GM15510 (cell line): ENCODE measurements around the gene PRRC2A.

Source experiments
- POLR2A ChIP-seq: IDR thresholded peaks from 3 replicates; pipeline ENCODE4 v1.6.1; 2011; ENCODE audit warnings: borderline replicate concordance; ENCODE audit not compliant: insufficient read length; ENCODE audit errors: extremely low read depth

Gene PRRC2A

DNA sequence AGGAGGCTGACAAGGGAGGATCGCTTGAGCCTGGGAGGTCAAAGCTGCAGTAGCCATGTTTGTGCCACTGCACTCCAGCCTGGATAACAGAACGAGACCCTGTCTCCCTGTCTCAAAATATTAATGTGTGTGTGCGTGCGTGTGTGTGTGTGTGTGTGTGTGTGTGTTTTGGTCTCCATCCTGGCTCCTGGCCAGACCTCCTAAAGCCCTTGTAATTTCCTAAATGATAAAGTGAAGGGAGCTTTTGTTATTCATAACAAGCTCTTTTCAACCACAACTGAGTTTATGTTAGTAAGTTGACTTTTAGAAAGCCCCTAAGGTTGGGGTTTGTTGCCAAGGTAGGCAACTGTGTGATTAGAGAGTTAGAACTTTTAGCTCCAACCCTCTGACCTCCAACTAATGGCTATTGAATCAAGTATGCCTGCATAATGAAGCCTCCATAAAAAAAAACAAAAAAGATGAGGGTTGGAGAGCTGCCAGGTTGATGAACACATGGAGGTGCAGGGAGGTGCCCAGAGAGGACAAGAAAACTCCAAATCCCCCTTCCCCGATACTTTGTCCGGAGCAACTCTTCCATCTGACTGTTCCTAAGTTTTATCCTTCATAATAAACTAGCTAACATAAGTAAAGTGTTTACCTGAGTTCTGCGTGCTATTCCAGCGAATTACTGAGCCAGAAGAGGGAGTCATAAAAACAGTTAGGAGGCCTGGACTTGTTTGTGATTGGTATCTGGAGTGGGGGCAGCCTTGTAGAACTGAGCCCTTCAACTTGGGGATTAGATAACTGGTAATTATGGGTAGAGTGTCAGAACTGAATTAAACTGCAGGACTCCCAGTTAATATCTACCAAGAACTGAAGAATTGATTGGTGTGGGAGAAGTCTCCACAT lies 10.8 kb upstream of the PRRC2A start:
- no peak for TF ChIP-seq POLR2A

DNA sequence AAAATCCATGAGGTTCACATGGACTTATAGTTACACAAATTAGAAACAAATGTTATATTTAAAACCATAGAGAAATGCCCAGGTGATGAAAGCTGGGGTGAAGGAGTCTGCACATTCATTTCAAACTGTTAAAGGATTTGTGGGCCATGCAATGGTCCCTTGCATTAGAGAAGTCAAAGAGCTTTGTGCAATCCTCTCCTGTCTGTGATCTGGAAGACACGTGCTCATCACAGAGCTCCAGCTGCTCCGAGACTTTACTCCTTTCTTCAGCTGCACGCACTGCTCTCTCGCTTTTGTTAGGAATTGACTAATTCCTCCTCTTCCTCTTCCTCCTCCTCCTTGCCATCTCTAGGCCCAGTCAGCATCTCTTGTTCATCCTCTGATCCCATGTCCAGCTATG lies 9.5 kb upstream of the PRRC2A start:
- no peak for TF ChIP-seq POLR2A

- no peak for TF ChIP-seq POLR2A
Measured at GRCh38 chr6:31614075-31614619, 6.4 kb upstream of the PRRC2A start.

- TF ChIP-seq POLR2A: no peak
Measured at GRCh38 chr6:31614684-31615578, 5.6 kb upstream of the PRRC2A start, which contains the start of gene AIF1. TSS of gene AIF1 (plus strand) at chr6:31615234. CDS start at chr6:31615330, 96 bp downstream.

GRCh38 chr6:31615748-31616147 lies 4.8 kb upstream of the PRRC2A start:
- no peak for TF ChIP-seq POLR2A

- TF ChIP-seq POLR2A: no peak
Measured at GRCh38 chr6:31617010-31617409, 3.5 kb upstream of the PRRC2A start.

DNA sequence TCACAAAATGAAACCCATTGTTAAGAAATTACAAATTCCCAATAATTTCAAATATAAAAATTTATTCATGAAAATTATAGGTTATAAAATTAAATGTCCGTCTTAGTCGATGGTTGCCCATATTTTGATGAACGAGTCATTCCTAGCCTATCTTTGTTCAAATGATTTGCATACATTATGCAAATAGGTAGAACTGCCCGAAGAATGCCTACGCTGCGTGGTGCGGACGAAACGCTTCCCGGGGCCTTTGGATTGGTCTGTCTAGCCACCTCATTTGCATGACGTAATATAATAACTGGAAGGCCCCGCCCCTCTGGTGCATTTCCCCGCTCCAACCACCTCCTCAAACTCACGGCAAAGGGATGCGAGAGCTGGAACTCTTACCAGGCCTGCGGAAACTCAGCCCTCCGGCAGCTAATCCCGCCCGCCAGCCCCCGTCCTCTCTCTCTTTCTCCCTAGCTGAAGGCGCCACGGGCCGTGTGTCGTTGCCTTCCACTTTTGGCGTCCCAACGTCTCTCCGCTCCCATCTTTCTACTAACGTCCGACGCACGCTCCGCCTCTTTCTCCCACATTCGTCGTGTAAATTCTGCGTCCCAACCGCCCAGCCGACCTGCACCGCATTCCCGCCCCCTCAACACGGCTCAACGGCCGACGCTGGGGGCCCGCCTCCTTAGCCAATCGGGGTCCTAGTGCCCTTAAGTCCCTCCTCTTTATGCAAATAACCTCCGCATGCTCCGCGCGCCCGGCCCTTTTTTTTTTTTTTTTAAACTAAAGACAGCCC lies 520 bp upstream of the PRRC2A start:
- peak; percentile 81 for TF ChIP-seq POLR2A

DNA sequence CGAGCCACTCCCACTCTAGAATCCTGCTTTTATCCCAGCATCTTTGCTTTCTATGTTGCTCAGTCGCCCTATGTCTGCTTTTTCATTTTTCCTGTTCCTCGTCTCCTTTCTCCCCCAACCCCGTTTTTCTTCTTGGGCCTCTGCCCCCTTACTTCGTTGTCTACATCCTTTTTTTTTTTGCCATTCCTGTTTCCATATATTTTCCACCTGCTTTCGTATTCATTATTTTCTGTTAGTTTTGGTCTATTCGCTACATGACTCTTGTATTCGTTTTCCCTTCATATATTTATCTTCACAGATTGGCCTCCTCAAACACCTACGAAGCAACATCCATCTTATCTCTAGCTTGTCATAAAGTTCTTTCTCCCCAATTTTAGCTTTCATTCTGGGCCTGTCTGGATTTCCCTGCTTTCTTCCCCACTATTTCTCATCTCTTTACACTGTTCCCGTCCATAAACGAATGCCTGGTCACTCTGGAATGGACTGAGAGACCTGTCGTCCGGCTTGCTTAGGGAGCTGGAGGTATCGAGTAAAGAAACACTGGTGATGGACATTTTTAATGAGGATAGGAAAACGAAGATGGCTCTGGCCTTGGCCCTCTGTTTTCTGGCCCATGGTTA lies 915 bp downstream of the PRRC2A start:
- no peak for TF ChIP-seq POLR2A

DNA sequence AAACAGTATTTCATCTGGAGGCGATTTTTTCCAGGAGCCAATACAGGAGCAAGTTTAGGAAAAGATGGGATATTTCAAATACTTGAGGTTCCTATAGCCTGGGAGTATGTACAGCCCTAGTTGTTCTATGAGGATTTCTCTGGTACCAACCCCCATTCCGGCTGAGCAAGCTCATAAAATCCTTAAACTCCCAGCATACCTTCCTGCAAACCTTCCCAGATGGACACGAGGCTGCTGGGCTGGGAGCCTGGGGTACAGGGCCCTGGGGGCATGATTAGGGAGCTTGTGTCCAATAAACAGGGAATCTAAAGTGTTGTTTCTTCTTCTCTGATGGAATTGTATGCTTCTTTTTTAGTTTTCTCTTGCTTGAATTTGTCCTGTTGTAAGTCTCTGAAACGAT lies 1.5 kb downstream of the PRRC2A start:
- TF ChIP-seq POLR2A: no peak

GRCh38 chr6:31622684-31623091 lies 2.2 kb downstream of the PRRC2A start:
- no peak for TF ChIP-seq POLR2A

DNA sequence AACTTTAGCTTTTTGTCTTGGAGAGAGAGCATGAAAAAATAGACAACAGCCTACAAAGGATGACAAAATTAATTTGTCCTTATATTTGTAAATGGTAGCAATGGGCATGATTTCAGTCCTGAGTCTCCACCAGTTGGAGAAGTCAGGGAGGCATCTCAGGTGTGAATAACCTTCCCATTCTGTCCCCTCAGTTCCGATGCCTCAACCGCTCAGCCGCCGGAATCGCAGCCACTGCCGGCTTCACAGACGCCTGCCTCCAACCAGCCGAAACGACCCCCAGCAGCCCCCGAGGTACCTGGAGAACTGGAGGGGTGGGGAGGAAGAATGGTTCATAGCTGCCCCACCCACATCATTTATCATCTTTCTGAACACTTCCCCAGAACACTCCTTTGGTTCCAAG lies 3.6 kb downstream of the PRRC2A start:
- TF ChIP-seq POLR2A: no peak

DNA sequence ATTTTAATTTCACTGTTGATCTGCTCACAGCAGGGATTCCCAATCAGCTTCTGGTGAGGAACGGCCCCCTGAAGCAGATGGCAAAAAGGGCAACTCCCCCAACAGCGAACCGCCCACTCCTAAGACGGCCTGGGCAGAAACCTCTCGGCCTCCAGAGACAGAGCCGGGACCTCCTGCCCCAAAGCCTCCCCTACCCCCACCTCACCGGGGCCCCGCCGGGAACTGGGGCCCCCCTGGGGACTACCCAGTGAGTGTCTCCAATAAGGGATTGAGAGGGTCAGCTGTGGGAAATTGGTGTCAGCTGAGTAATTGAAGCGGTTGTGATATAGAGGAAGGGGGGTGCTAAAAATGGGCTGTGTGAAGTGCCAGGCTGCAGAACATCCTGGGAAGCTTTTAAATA lies 6.4 kb downstream of the PRRC2A start:
- no peak for TF ChIP-seq POLR2A

GRCh38 chr6:31627690-31628287 lies 7.3 kb downstream of the PRRC2A start:
- TF ChIP-seq POLR2A: no peak
